ENCODE results near the gene C16orf89.

C16orf89 gene

GRCh38 chr16:5027575-5028235, 38.1 kb downstream of the C16orf89 start:
- no peak for DNase-seq

DNA sequence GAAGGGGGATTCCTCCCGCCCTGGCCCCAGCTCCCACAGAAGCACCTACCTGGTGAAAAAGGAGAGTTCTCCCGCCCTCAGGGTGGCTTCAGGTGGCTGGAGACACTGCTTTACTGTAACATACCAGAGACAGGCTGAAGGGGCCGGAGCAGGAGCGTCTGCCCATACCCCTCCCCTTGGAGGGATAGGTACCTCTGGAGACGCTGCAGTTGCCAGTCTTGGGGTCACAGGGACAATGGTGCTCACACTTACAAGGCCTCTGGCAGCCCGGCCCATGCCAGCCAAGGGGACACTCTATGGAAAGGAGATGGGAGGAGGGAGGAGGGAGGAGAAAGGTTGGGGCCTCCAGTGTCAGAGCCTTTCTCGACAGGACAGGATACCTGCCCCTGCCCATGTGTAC, 38.7 kb downstream of the C16orf89 start:
- DNase-seq = no peak

- no peak for DNase-seq
Measured at GRCh38 chr16:5026664-5027063, 39.1 kb downstream of the C16orf89 start.

DNA sequence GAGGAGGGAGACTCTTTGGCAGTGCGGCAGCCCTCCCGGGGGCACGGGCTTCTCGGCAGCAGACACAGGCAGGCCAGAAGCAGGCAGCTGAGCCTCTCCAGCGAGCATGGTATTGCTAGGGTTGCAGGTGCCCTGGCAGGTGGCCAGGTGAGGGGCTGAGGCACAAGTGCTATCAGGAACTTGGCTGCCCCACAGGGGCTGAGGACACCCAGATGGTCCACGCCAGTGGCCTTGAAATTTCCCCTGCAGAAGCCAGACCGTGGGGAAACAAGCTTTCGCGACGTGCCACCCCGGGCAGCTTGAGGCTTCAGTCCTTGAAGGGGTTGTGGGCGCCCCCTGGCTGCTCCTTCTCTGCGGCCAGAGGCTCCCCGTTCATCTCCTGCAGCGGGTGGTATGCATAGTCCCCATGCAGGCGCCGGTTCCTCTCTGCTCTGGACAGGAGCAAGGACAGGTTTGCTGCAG, 40.6 kb downstream of the C16orf89 start:
- DNase-seq = peak; percentile 73

DNA sequence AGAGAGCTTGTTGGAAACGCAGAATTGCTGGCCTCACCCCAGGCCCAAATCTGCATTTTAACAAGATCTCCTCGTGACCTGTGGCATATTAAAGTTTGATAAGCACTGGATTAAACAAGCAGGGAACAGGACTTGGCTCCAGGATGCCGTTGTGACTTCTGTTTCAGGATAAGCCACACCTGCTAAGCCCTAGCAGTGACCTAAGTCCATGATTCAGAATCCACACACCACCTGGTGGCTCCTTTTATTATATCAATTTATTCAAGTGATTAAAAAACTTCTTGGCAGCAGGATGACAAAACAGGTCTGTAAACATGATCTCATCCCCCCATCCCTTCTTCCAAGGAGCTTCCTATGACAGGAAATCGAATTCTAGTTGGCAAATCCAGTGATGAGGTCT, 41.1 kb downstream of the C16orf89 start:
- DNase-seq = peak; percentile 36

DNA sequence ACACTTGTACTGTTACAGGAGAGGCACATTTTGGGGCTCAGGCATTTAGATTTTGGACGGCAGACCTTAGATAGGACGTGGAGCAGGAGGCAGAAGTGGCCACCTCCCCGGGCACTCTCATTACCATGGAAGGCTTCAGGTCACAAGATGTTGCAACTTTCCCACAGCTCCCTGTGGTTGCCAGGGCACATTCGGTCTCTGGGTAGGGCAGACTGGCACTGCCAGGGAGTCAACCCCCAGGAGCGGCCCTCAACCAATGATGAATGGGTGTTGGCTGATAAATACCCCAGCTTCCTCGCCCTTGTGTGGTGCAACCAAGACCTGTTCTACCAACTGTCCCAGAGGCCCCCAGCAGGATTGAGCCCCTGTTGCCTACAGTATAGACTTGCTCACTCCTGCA, 43.2 kb downstream of the C16orf89 start:
- DNase-seq = no peak

- no peak for DNase-seq
Measured at GRCh38 chr16:5020551-5020950, 45.2 kb downstream of the C16orf89 start.

- no peak for DNase-seq
Measured at GRCh38 chr16:5019775-5020174, 46.0 kb downstream of the C16orf89 start.

GRCh38 chr16:5018793-5019192, 47.0 kb downstream of the C16orf89 start:
- DNase-seq = no peak

GRCh38 chr16:5017678-5017969, 48.1 kb downstream of the C16orf89 start:
- no peak for DNase-seq

GRCh38 chr16:5016967-5017677, 48.6 kb downstream of the C16orf89 start:
- no peak for DNase-seq

DNA sequence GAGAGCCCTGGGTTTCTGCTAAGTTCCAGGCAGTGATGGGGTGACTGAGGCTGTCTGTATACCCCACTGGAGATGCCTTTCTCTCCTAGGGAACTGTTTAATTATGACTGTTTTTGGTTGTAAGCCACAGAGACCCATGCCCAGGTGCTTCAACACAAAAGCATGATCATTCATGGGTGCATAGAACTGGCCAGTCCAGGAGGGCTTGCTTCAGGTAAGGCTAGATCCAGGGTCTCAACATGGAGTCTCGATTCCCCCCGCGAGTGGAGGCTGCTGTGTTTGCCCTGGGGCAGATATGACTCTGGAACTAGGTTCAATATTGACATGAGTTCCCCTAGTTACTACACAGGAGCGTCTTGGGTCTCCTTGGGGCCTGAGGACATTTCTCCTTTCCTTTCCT, 49.9 kb downstream of the C16orf89 start:
- DNase-seq = no peak

DNA sequence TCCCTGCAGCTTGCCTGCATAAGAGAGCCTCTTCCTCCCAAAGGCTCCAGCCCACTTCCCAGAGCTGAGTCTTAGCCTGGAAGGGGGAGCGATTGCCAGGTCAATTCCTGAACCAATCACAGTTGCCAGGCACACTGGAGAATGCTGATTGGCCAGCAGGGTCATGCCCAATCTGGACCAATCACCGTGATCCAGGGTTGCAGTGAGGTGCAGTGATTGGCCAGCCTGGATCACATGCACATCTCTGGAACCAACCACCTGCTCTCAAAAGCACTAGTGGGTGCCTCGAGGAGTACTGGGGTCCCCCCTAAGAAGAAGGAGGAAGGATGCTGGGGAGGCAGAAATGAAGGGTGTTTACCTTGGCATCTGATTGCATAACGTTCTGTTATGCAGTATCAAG, 50.4 kb downstream of the C16orf89 start:
- DNase-seq = no peak

DNA sequence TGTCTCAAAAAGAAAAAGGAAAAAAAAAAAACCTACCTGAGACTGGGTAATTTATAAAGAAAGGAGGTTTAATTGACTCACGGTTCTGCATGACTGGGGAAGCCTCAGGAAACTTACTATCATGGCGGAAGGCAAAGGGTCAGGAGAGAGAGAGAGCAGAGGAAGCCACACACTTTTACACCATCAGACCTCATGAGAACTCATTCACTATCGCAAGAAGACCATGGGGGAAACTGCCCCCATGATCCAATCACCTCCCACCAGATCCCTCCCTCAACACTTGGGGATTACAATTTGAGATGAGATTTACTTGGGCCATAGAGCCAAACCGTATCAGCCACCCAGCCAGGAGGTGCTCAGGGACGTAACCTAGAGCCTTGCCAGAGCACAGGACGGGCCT, 52.9 kb downstream of the C16orf89 start:
- DNase-seq = no peak

DNA sequence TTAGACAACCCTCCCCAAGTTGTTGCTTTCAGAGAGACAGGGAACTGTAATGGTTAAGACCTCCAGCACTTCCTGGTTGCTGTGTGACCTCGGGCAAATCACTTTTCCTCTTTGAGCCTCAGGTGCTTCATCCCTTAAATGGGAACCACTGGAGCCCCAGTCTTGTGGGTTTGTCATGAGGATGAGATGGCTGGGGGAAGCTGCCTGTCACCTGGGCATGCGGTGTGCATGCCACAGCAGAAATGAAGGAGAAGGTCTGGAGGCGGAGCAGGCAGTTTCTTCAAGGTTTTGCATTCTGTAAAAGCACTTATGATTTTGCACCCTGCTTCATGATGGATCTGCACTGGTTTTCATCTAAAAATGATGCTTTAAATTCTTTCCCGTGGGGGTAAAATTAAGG, 54.1 kb downstream of the C16orf89 start:
- DNase-seq = no peak

DNA sequence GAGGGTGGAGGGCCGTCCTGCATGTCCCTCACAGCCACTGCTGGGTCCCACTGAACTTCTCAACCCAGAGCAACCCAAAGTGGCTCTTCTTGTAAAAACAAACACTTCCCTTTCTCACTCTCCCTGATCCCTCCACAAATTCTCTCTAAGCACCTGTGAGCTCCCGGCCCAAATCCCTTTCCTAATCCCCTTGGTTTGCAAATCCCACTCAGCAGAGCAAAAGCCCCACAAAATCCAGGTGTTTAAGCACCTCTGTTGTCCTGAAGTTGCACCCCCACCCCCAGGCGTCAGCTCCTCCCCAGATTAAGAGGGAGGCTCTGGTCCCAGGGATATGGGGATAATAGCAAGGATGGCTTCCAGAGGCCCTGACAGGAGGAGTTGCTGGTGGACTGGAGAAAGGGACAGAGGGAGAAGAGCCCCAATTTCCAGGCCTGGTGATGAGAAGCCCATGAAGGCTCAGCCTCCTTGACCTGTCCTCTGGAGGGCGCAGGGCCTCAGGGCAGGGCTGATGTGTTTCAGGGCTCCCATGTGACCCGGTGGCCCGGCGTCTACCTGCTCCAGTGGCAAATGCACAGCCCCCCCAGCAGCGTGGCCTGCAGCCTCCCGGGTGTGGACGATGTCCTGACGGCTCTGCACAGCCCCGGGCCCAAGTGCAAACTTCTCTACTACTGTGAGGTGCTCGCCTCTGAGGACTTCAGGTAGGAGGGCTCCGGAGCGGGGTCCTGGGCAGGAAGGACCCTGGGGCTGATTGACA, 55.0 kb downstream of the C16orf89 start:
- no peak for DNase-seq

DNA sequence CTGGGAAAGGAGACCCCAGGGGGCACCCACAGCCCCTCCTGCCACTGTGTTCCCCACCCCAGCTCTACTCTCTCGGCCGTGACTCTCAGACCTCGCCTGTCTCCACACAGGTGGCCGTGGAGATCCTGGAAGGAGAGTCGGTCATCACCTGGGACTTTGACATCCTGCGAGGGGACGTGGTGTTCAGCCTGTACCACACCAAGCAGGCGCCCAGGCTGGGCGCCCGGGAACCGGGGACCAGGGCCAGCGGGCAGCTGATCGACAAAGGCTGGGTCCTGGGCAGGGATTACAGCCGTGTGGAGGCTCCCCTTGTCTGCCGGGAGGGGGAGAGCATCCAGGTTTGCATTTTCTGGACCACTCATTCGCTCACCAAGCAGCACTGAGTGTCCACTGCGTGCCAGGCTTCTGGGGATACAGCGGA, 57.4 kb downstream of the C16orf89 start:
- DNase-seq = no peak

GRCh38 chr16:5007256-5007655, 58.5 kb downstream of the C16orf89 start:
- no peak for DNase-seq

GRCh38 chr16:5006348-5007193, 59.2 kb downstream of the C16orf89 start:
- no peak for DNase-seq

GRCh38 chr16:5005916-5006315, 59.8 kb downstream of the C16orf89 start:
- DNase-seq = no peak

- DNase-seq = no peak
Measured at GRCh38 chr16:5004311-5004710, 61.4 kb downstream of the C16orf89 start.

DNA sequence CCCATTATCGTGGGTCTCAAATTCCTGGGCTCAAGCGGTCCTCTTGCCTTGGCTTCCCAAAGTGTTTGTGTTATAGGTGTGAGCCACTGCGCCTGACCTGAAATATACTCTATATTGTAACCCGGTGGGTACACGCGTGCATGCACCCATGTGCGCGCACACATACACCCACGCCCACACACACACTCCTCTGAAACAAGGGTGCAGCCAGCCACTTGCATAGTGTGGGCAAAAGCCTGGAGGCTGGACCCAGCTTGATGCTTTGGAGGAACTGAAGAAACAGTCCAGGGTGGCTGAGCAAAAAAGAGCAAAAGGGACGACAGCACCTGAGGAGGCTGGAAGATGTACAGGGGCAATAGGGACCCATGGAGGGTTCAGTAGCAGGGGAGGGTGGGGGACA, 61.9 kb downstream of the C16orf89 start:
- DNase-seq = no peak

GRCh38 chr16:5003211-5003610, 62.5 kb downstream of the C16orf89 start:
- no peak for DNase-seq
